D341Med (cell line): ENCODE data around the gene KRTAP4-3.
"Not testable (repeated sequence)": the region's sequence is repeated elsewhere in the genome, so short reads cannot be mapped to it uniquely, and the experiment has no call there.

Source experiments
- DNase-seq: peaks from one replicate; pipeline ENCODE4 v3.0.0; 2012; ENCODE audit warnings: low spot score

KRTAP4-3 gene

GRCh38 chr17:41151525-41151924 is 16.5 kb downstream of the KRTAP4-3 start:
- DNase-seq: no peak

GRCh38 chr17:41150026-41150425 is 18.0 kb downstream of the KRTAP4-3 start:
- no peak for DNase-seq

DNA sequence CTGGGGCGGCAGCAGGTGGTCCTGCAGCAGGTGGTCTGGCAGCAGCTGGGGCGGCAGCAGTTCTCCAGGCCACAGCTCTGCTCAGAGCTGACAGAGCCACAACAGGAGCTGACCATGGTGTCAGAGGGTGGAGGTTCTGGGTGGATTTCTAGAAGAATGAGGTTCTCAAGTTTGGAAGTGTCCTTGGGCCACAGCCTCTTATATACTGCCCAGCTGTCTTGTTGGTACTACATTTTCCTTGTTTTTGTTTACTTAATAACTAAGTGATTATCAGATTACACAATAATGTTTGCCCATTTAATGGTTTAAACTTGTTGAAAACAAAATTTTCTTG is 18.4 kb downstream of the KRTAP4-3 start, which contains the start of gene KRTAP4-5:
TSS of gene KRTAP4-5 (minus strand) at position 174 of the 334 bp plus-strand sequence. CDS start at position 116, 58 bp downstream.
- no peak for DNase-seq

GRCh38 chr17:41148971-41149651 is 18.9 kb downstream of the KRTAP4-3 start:
- DNase-seq: not testable (repeated sequence)

- no peak for DNase-seq
Measured at GRCh38 chr17:41147531-41148204, 20.4 kb downstream of the KRTAP4-3 start.

DNA sequence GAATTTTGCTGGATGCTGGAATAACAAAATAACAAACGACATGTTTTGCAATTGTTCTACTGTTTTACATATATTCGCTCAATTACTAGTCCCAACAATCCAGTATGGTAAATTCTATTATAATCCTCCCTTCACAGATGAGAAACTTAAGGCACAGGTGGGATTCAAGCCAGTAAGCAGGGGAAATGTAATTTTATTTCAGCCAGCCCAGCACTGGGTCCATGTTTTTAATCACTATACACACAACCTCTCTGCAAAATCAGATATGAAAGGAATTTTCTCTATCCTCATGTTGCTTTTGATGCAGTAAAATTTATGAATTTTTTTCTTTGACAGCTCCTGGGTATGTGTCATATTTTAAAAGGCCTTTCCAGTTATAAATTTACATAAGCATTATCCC is 22.8 kb downstream of the KRTAP4-3 start:
- no peak for DNase-seq

DNA sequence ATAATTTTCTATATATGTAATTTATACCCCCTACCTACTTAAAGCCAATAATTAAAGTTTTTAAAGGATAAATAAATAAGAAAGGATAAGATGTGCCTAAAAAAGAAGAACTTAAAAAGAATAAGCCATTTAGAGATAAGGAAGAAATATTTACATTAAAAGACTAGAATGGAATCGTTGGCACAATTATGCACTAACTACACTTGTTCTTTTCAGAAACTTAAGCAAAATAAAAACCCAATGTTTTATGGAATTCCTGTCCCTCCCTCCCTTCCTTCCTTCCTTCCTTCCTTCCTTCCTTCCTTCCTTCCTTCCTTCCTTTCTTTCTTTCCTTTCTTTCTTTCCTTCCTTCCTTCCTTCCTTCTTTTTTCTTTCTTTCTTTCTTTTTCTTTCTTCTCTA is 23.2 kb downstream of the KRTAP4-3 start:
- no peak for DNase-seq

- DNase-seq: no peak
Measured at GRCh38 chr17:41141361-41141760, 26.7 kb downstream of the KRTAP4-3 start.

DNA sequence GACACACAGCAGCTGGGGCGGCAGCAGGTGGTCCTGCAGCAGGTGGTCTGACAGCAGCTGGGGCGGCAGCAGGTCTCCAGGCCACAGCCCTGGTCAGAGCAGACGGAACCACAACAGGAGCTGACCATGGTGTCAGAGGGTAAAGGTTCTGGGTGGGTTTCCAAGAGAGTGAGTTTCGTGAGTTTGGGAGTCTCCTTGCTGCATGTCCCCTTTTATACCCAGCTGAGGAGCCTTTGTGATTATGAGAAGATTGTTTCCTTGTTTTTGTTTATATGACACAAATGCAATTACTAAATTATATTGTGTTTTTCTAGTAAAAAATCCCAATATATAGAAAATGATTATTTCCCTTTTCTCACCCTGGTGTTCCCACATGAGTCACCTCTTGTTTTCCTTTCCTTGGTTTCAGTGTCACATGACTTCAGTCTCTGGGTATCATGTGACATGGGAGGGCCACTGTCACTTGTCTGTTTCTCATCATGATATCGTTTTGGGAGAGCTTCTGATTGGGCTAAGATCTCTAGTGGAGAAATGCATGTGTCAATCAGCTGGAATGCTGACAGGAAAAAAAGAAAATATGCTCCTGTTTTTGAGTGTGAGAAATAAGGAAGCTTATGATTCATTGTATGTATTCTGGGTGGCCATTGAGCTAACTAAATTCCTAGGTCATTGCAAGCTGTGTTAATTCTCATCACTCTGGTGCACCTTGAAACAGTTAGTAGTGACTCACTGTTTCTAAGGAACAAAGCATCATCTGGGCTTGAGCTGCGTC is 27.5 kb downstream of the KRTAP4-3 start, which contains the start of gene KRTAP4-6:
TSS of gene KRTAP4-6 (minus strand) at position 185 of the 772 bp plus-strand sequence. CDS start at position 128, 57 bp downstream.
- no peak for DNase-seq

DNA sequence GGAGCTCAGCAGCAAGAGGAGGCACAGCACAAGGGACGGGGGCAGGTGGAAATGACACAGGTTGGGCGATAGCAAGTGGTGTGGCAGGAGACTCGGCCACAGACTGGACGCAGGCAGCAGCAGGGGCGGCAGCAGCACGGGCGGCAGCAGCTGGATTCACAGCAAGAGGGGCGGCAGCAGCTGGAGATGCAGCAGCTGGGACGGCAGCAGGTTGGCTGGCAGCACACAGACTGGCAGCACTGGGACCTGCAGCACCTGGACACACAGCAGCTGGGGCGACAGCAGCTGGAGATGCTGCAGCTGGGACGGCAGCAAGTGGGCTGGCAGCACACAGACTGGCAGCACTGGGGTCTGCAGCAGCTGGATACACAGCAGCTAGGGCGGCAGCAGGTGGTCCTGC is 28.2 kb downstream of the KRTAP4-3 start:
- DNase-seq: not testable (repeated sequence)

GRCh38 chr17:41133880-41134735 is 33.9 kb downstream of the KRTAP4-3 start:
- no peak for DNase-seq

GRCh38 chr17:41131979-41132378 is 36.0 kb downstream of the KRTAP4-3 start:
- no peak for DNase-seq

GRCh38 chr17:41127371-41127770 is 40.6 kb downstream of the KRTAP4-3 start:
- no peak for DNase-seq

GRCh38 chr17:41126412-41126811 is 41.6 kb downstream of the KRTAP4-3 start:
- DNase-seq: no peak

DNA sequence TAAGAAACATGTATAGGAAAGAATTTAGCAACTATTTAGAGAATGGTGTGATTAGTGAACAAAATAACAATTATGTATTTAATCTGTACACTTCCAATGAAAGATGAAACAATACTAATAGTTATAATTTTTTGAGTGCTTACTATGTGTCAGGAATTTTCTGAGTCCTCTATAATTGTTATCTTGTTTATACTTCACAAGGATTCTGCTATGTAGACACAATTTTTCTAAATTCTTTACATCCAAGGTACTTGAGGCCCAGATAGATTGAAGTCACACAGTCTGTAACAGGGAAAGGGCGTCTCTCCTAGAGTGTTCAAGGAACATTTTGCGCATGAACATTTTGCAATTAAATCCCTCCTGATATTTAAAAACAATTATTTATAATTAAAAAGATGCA is 43.0 kb downstream of the KRTAP4-3 start:
- no peak for DNase-seq

GRCh38 chr17:41123991-41124371 is 44.0 kb downstream of the KRTAP4-3 start, which contains the start of gene KRTAP4-12:
Gene KRTAP4-12, minus strand, starts transcription at chr17:41124182. Its CDS starts 60 bp downstream, at chr17:41124122.
- DNase-seq: not testable (repeated sequence)

DNA sequence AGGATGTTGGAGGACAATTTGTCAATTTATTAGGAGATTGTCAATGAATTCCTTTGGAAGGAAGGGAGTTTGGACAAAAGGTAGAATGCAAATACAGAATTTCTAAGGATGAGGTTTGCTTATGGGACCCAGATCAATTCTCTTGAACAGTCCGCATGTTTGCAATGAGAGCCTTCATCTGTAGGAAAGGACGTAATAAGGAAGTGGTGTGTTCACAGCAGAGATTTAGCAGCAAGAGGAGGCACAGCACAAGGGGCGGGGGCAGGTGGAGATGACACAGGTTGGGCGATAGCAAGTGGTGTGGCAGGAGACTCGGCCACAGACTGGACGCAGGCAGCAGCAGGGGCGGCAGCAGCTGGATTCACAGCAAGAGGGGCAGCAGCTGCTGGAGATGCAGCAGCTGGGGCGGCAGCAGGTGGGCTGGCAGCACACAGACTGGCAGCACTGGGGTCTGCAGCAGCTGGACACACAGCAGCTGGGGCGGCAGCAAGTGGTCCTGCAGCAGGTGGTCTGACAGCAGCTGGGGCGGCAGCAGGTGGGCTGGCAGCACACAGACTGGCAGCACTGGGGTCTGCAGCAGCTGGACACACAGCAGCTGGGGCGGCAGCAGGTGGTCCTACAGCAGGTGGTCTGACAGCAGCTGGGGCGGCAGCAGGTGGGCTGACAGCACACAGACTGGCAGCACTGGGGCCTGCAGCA is 44.6 kb downstream of the KRTAP4-3 start:
- not testable (repeated sequence) for DNase-seq

DNA sequence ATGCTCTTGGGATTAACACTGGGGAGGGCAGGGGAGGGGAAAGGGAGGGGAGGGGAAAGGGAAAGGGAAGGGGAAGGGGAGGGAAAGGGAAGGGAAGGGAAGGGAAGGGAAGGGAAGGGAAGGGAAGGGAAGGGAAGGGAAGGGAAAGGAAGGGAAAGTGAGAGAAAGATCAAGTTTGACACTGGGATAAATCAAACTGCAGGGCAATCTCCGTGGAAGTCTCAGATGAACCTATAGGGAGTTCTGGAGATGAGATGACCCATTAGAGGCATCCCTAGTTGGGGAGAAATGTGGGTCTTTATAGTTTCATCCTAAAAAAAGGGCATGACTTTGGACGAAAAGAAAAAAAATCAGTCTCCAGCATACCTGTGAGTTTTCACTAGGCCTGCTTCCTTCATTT is 46.3 kb downstream of the KRTAP4-3 start:
- DNase-seq: no peak

GRCh38 chr17:41119696-41120690 is 48.0 kb downstream of the KRTAP4-3 start:
- DNase-seq: not testable (repeated sequence)

- no peak for DNase-seq
Measured at GRCh38 chr17:41118721-41119120, 49.3 kb downstream of the KRTAP4-3 start.
